Measurements from ENCODE around the gene SGCA.

Gene SGCA

GRCh38 chr17:50149091-50149416, 16.8 kb upstream of the SGCA start:
- no peak for DNase-seq (ENCODE audit: extremely low read depth in 1 of 2, low read depth in 1 of 2)

- DNase-seq (ENCODE audit: extremely low read depth in 1 of 2, low read depth in 1 of 2), result no peak
Measured at GRCh38 chr17:50149417-50150353, 16.1 kb upstream of the SGCA start.

GRCh38 chr17:50150354-50151040, 15.3 kb upstream of the SGCA start, which contains the start of gene PPP1R9B:
Gene PPP1R9B, minus strand, starts transcription at chr17:50150677. Its CDS starts 164 bp downstream, at chr17:50150513.
- no peak for DNase-seq (ENCODE audit: extremely low read depth in 1 of 2, low read depth in 1 of 2)

GRCh38 chr17:50151041-50151936, 14.5 kb upstream of the SGCA start:
- DNase-seq (ENCODE audit: extremely low read depth in 1 of 2, low read depth in 1 of 2), result peak; percentile 75 to 86

- DNase-seq (ENCODE audit: extremely low read depth in 1 of 2, low read depth in 1 of 2), result no peak
Measured at GRCh38 chr17:50151937-50152547, 13.8 kb upstream of the SGCA start.

GRCh38 chr17:50152736-50153135, 13.1 kb upstream of the SGCA start:
- no peak for DNase-seq (ENCODE audit: extremely low read depth in 1 of 2, low read depth in 1 of 2)

GRCh38 chr17:50153650-50154575, 11.9 kb upstream of the SGCA start:
- no peak for DNase-seq (ENCODE audit: extremely low read depth in 1 of 2, low read depth in 1 of 2)

- no peak for DNase-seq (ENCODE audit: extremely low read depth in 1 of 2, low read depth in 1 of 2)
Measured at GRCh38 chr17:50154604-50155003, 11.2 kb upstream of the SGCA start.

GRCh38 chr17:50155115-50155819, 10.5 kb upstream of the SGCA start:
- no peak for DNase-seq (ENCODE audit: extremely low read depth in 1 of 2, low read depth in 1 of 2)

GRCh38 chr17:50157891-50158290, 7.9 kb upstream of the SGCA start:
- DNase-seq (ENCODE audit: extremely low read depth in 1 of 2, low read depth in 1 of 2), result no peak

GRCh38 chr17:50161023-50161910, 4.5 kb upstream of the SGCA start:
- DNase-seq (ENCODE audit: extremely low read depth in 1 of 2, low read depth in 1 of 2), result peak; percentile 92 to 96

GRCh38 chr17:50161911-50162288, 3.9 kb upstream of the SGCA start:
- DNase-seq (ENCODE audit: extremely low read depth in 1 of 2, low read depth in 1 of 2), result no peak

- DNase-seq (ENCODE audit: extremely low read depth in 1 of 2, low read depth in 1 of 2), result no peak
Measured at GRCh38 chr17:50162466-50163254, 3.1 kb upstream of the SGCA start.

GRCh38 chr17:50163843-50164696, 1.7 kb upstream of the SGCA start:
- no peak for DNase-seq (ENCODE audit: extremely low read depth in 1 of 2, low read depth in 1 of 2)

GRCh38 chr17:50164697-50164988, 1.2 kb upstream of the SGCA start:
- DNase-seq (ENCODE audit: extremely low read depth in 1 of 2, low read depth in 1 of 2), result no peak

- no peak for DNase-seq (ENCODE audit: extremely low read depth in 1 of 2, low read depth in 1 of 2)
Measured at GRCh38 chr17:50165066-50165465, 739 bp upstream of the SGCA start.

GRCh38 chr17:50165466-50165865, 339 bp upstream of the SGCA start:
- DNase-seq (ENCODE audit: extremely low read depth in 1 of 2, low read depth in 1 of 2), result no peak
